ENCODE data around the gene RASGRP2.

- TF ChIP-seq CTCF (IDR thresholded peaks at IDR 0.05; ENCODE audit: extremely low read depth in 1 of 2, insufficient read depth in 1 of 2, low read depth in 1 of 2, low read length in 2 of 2) (no peak), POLR2A (IDR thresholded peaks at IDR 0.05; ENCODE audit: low read depth, low read length) (no peak), JUN (IDR thresholded peaks at IDR 0.05; ENCODE audit: borderline replicate concordance, insufficient read depth, insufficient read length, low read depth) (no peak), MAX (IDR thresholded peaks at IDR 0.05; ENCODE audit: insufficient read depth, insufficient read length) (no peak), FOS (IDR thresholded peaks at IDR 0.05; ENCODE audit: borderline replicate concordance, insufficient read depth, low read length) (no peak), EZH2 (IDR thresholded peaks at IDR 0.05; ENCODE audit: borderline replicate concordance, low read depth, low read length, severe bottlenecking) (no peak), POLR2AphosphoS5 (IDR thresholded peaks at IDR 0.05; ENCODE audit: insufficient read depth, low read depth, low read length) (no peak), MYC (IDR thresholded peaks at IDR 0.05; ENCODE audit: low read depth, low read length) (no peak)
These were observed 26.7 kb downstream of the RASGRP2 start for GRCh38 chr11:64717268-64717578.
